ENCODE measurements around the gene ST6GALNAC4. TPM values are rescaled to one million over a fixed set of nuclear protein-coding genes. Genes with fewer than 3 reads are reported as not detected.

Gene ST6GALNAC4
- total and polyA plus RNA-seq, 2 experiments from 2014 or later = 48.8 to 119 TPM

DNA sequence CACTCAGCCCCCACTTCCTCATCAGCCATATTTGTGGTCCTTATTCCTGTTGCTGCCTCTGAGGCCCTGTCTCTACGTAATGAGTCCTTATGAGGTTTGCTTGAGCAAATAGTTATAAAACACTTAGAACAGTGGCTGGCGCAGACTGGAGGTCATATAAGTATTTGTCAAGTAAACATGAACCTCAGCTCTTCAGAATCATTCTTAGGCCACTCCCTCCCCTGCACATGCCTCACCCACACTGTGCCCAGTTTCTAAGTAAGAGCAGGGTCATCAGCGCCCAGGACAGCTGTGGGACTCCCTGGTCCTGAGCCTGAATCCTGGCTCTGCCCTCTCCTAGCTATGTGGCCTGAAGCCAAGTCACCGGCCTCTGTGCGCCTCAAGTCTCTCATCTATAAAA lies 4.0 kb downstream of the ST6GALNAC4 start:
- Histone ChIP-seq H3K36me3 (peaks cover 6% of the 10 kb centered on the region), H3K4me3 (no peak overlapping the region), H3K27me3 (no peaks in the 10 kb centered on the region), H3K4me1 (ENCODE audit: low read depth) (peaks cover 8% of the 10 kb centered on the region), H3K27ac (no peak overlapping the region), H3K9me3 (ENCODE audit: low read depth) (no peaks in the 10 kb centered on the region)
- TF ChIP-seq, protein P1, sequence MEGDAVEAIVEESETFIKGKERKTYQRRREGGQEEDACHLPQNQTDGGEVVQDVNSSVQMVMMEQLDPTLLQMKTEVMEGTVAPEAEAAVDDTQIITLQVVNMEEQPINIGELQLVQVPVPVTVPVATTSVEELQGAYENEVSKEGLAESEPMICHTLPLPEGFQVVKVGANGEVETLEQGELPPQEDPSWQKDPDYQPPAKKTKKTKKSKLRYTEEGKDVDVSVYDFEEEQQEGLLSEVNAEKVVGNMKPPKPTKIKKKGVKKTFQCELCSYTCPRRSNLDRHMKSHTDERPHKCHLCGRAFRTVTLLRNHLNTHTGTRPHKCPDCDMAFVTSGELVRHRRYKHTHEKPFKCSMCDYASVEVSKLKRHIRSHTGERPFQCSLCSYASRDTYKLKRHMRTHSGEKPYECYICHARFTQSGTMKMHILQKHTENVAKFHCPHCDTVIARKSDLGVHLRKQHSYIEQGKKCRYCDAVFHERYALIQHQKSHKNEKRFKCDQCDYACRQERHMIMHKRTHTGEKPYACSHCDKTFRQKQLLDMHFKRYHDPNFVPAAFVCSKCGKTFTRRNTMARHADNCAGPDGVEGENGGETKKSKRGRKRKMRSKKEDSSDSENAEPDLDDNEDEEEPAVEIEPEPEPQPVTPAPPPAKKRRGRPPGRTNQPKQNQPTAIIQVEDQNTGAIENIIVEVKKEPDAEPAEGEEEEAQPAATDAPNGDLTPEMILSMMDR (IDR thresholded peaks at IDR 0.05; ENCODE audit: low read depth, low read length) = no peak
- no peak for DNase-seq (ENCODE audit: low read depth in 1 of 2, low spot score in 1 of 2)

DNA sequence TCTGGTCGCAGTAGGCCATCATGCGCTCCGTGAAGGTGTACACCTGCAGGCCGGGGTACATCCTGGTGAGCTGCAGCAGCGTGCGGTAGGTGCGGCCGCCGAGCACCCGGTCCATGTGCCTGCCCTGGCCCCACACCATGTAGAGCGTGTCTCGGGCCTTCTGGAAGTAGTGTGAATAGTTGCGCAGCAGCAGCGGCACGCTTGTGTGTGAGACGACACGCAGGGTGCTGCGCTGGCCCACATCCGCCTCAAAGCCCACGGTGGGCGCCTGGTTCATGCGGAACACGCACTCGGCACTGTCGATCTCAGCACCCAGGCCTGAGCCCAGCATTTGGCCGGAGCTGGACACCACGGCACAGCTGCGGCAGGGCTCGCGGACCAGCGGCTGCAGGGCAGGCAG lies 4.5 kb downstream of the ST6GALNAC4 start:
- H3K27me3 ChIP-seq = no peaks in the 10 kb centered on the region
- H3K4me3 ChIP-seq = no peak overlapping the region
- DNase-seq (ENCODE audit: low read depth in 1 of 2, low spot score in 1 of 2) = no peak
- no peak overlapping the region for H3K27ac ChIP-seq
- peaks cover 6% of the 10 kb centered on the region for H3K36me3 ChIP-seq
- H3K9me3 ChIP-seq (ENCODE audit: low read depth) = no peaks in the 10 kb centered on the region
- peaks cover 8% of the 10 kb centered on the region for H3K4me1 ChIP-seq (ENCODE audit: low read depth)
- TF ChIP-seq, protein P1 (IDR thresholded peaks at IDR 0.05; ENCODE audit: low read depth, low read length) = no peak

DNA sequence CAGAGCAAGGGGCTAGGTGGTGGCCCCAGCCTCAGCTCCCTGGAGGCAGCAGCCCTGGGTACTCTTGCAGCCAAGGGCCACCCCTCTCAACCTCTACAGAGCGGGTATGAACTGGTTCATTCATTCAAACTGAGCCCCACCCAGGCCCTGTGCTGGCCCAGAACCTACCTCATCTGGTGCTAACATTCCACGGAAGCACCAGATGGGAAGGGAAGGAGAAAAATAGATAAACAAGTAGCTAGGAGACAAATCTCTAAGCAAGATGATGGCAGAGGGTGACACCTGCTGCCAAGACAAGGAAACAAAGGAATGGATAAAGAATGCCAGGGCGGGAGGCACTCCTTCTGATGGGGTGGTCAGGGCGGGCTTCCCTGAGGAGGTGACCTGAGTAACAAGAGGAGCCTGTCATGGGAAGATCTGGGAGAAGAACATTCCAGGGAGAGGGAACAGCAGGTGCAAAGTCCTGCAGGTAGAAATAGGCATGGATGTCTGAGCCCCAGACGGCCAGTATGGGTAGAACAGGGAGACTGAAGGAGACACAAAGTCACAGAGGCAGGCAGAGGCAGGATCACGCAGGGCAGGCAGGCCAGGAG lies 6.1 kb downstream of the ST6GALNAC4 start:
- no peak for DNase-seq (ENCODE audit: low read depth in 1 of 2, low spot score in 1 of 2)
- Histone ChIP-seq H3K36me3 (peaks cover 6% of the 10 kb centered on the region), H3K4me3 (no peak overlapping the region), H3K27ac (no peak overlapping the region), H3K27me3 (no peaks in the 10 kb centered on the region), H3K4me1 (ENCODE audit: low read depth) (peaks cover under 1% of the 10 kb centered on the region), H3K9me3 (ENCODE audit: low read depth) (no peaks in the 10 kb centered on the region)
- TF ChIP-seq, protein P1 (IDR thresholded peaks at IDR 0.05; ENCODE audit: low read depth, low read length) = no peak

DNA sequence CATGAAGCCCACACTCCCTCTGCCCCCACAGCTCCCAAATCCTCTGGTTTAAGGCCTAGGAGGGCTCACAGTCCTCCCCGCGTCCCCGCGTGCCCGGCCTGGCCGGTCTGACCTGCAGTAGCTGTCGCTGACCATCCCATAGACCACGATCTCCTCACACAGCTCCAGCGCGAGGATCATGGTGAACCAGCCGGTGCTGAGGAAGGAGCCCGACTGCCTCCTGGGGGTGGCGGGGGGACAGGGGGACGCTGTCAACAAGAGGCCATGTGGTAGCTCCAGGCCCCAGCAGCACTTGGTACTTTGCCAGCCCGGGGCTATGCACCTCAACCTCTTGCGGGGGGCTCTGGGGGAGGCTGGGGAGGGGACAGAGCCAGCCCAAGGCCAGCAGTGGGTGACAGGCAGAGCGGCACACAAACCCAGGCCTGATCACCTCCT lies 7.0 kb downstream of the ST6GALNAC4 start:
- Histone ChIP-seq H3K27ac (no peak overlapping the region), H3K4me3 (no peak overlapping the region), H3K27me3 (no peaks in the 10 kb centered on the region), H3K36me3 (peaks cover 6% of the 10 kb centered on the region), H3K9me3 (ENCODE audit: low read depth) (no peaks in the 10 kb centered on the region), H3K4me1 (ENCODE audit: low read depth) (peaks cover under 1% of the 10 kb centered on the region)
- TF ChIP-seq, protein P1 (IDR thresholded peaks at IDR 0.05; ENCODE audit: low read depth, low read length) = no peak
- DNase-seq (ENCODE audit: low read depth in 1 of 2, low spot score in 1 of 2) = no peak

DNA sequence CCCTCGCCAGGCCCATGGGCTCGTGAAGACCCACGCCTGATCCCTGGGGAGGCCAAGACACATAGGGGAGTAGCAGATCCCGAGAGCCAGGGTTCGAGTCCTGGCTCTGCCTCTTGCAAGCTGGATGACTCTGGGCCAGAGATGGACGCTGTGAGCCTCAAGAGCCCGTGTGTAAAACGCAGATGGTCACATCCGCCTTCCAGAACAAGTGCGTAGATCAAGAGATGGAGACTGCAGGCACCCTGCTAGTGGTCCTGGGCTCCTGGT lies 8.2 kb downstream of the ST6GALNAC4 start:
- Histone ChIP-seq H3K36me3 (peaks cover 6% of the 10 kb centered on the region), H3K9me3 (ENCODE audit: low read depth) (no peaks in the 10 kb centered on the region), H3K4me3 (no peak overlapping the region), H3K4me1 (ENCODE audit: low read depth) (peaks cover 13% of the 10 kb centered on the region), H3K27me3 (no peaks in the 10 kb centered on the region), H3K27ac (no peak overlapping the region)
- TF ChIP-seq, protein P1 (IDR thresholded peaks at IDR 0.05; ENCODE audit: low read depth, low read length) = no peak
- DNase-seq (ENCODE audit: low read depth in 1 of 2, low spot score in 1 of 2) = no peak

Data from cardiac muscle cell (in vitro differentiated cells and primary cell).